H9 (cell line): Measurements from ENCODE around the gene SERTAD1. TPM values are rescaled to one million over a fixed set of nuclear protein-coding genes. Genes with fewer than 3 reads are reported as not detected.
"Not testable (repeated sequence)": the region's sequence is repeated elsewhere in the genome, so short reads cannot be mapped to it uniquely, and the experiment has no call there.

Experiments used
- DNase-seq: peaks from one replicate; pipeline ENCODE4 v3.0.0-alpha.2; 2017
- H2AFZ ChIP-seq: one replicate; pipeline ENCODE4 v1.6.1; 2013; ENCODE audit warnings: mild to moderate bottlenecking, low read length, control low read depth, moderate library complexity
- H2AK5ac ChIP-seq: 2 replicates; pipeline ENCODE4 v1.6.1; 2013; ENCODE audit warnings: low read length, control low read depth, mixed read lengths; ENCODE audit not compliant: insufficient read length
- H2BK120ac ChIP-seq: one replicate; pipeline ENCODE4 v1.6.1; 2013; ENCODE audit warnings: low read depth, mild to moderate bottlenecking, low read length, control low read depth, inconsistent platforms; ENCODE audit not compliant: poor library complexity, severe bottlenecking
- H2BK12ac ChIP-seq: 2 replicates; pipeline ENCODE4 v1.6.1; 2013; ENCODE audit warnings: low read length, control low read depth, mixed read lengths, low read depth; ENCODE audit not compliant: insufficient read length
- H2BK15ac ChIP-seq: 2 replicates; pipeline ENCODE4 v1.6.1; 2013; ENCODE audit warnings: low read depth, low read length, control low read depth
- H2BK20ac ChIP-seq: one replicate; pipeline ENCODE4 v1.6.1; 2013; ENCODE audit warnings: low read depth, mild to moderate bottlenecking, low read length, control low read depth, inconsistent platforms; ENCODE audit not compliant: poor library complexity, severe bottlenecking
- H2BK5ac ChIP-seq: 2 replicates; pipeline ENCODE4 v1.6.1; 2013; ENCODE audit warnings: low read length, control low read depth, mixed read lengths; ENCODE audit not compliant: insufficient read length
- H3K14ac ChIP-seq: 2 replicates; pipeline ENCODE4 v1.6.1; 2013; ENCODE audit warnings: low read length, control low read depth; ENCODE audit not compliant: insufficient read depth
- H3K18ac ChIP-seq: 2 replicates; pipeline ENCODE4 v1.6.1; 2013; ENCODE audit warnings: low read depth, mild to moderate bottlenecking, mixed read lengths, low read length, control low read depth; ENCODE audit not compliant: insufficient read length
- H3K23ac ChIP-seq: 2 replicates; pipeline ENCODE4 v1.6.1; 2013; ENCODE audit warnings: low read length, control low read depth, mixed read lengths, low read depth; ENCODE audit not compliant: insufficient read length
- H3K23me2 ChIP-seq: 2 replicates; pipeline ENCODE4 v1.6.1; 2013; ENCODE audit warnings: low read depth, mild to moderate bottlenecking, mixed read lengths, low read length, control low read depth; ENCODE audit not compliant: insufficient read length, poor library complexity, severe bottlenecking
- H3K27ac ChIP-seq: 2 replicates; pipeline ENCODE4 v1.5.1; 2013; ENCODE audit warnings: low read length, control low read depth, mixed read lengths, low read depth; ENCODE audit not compliant: insufficient read length
- H3K27me3 ChIP-seq: 2 replicates; pipeline ENCODE4 v1.6.1; 2013; ENCODE audit warnings: low read length, control low read depth, inconsistent platforms; ENCODE audit not compliant: insufficient read depth
- H3K4ac ChIP-seq: 2 replicates; pipeline ENCODE4 v1.6.1; 2013; ENCODE audit warnings: low read depth, mild to moderate bottlenecking, control low read depth, inconsistent platforms, low read length, moderate library complexity
- H3K4me1 ChIP-seq: 2 replicates; pipeline ENCODE4 v1.6.1; 2013; ENCODE audit warnings: low read length, control low read depth, inconsistent platforms; ENCODE audit not compliant: insufficient read depth
- H3K4me2 ChIP-seq: 2 replicates; pipeline ENCODE4 v1.6.1; 2013; ENCODE audit warnings: low read length, control low read depth, mixed read lengths; ENCODE audit not compliant: insufficient read length, insufficient read depth
- H3K56ac ChIP-seq: 2 replicates; pipeline ENCODE4 v1.6.1; 2013; ENCODE audit warnings: low read depth, mild to moderate bottlenecking, mixed read lengths, low read length, control low read depth; ENCODE audit not compliant: insufficient read length
- H3K79me1 ChIP-seq: 2 replicates; pipeline ENCODE4 v1.6.1; 2013; ENCODE audit warnings: low read depth, mild to moderate bottlenecking, moderate library complexity, low read length, control low read depth, inconsistent platforms; ENCODE audit not compliant: insufficient read depth, poor library complexity, severe bottlenecking
- H3K79me2 ChIP-seq: 2 replicates; pipeline ENCODE4 v1.6.1; 2013; ENCODE audit warnings: low read length, control low read depth, inconsistent platforms; ENCODE audit not compliant: insufficient read depth
- H3K9ac ChIP-seq: 2 replicates; pipeline ENCODE4 v1.6.1; 2013; ENCODE audit warnings: low read length, control low read depth, mixed read lengths; ENCODE audit not compliant: insufficient read length; ENCODE audit errors: extremely low read depth
- H3K9me3 ChIP-seq: one replicate; pipeline ENCODE4 v1.6.1; 2013; ENCODE audit warnings: low read depth, low read length, inconsistent platforms; ENCODE audit not compliant: control insufficient read depth
- H3T11ph ChIP-seq: one replicate; pipeline ENCODE4 v1.6.1; 2013; ENCODE audit warnings: mild to moderate bottlenecking, low read length, control low read depth, inconsistent platforms
- H4K20me1 ChIP-seq: one replicate; pipeline ENCODE4 v1.6.1; 2013; ENCODE audit not compliant: control insufficient read depth, insufficient read length, insufficient read depth
- H4K5ac ChIP-seq: 2 replicates; pipeline ENCODE4 v1.6.1; 2013; ENCODE audit warnings: low read depth, mild to moderate bottlenecking, mixed read lengths, low read length, control low read depth; ENCODE audit not compliant: insufficient read length
- H4K8ac ChIP-seq: replicated peaks from 2 replicates; pipeline ENCODE4 v1.6.1; 2013; ENCODE audit warnings: low read length, control low read depth, mixed read lengths, low read depth; ENCODE audit not compliant: insufficient read length
- H4K91ac ChIP-seq: 2 replicates; pipeline ENCODE4 v1.6.1; 2013; ENCODE audit warnings: low read depth, mild to moderate bottlenecking, moderate library complexity, mixed read lengths, low read length, control low read depth; ENCODE audit not compliant: insufficient read length
- H3K27ac Mint-ChIP-seq, 3 experiments: 2 replicates in 2 of 3; 3 replicates in 1 of 3; pipeline ENCODE4 v1.8.0; 2020 to 2021; ENCODE audit warnings: mixed read lengths in 3 of 3, mild to moderate bottlenecking in 1 of 3, moderate library complexity in 1 of 3
- H3K27me3 Mint-ChIP-seq: 2 replicates; pipeline ENCODE4 v1.8.0; 2021; ENCODE audit warnings: low read depth, mild to moderate bottlenecking, moderate library complexity, mixed read lengths
- H3K36me3 Mint-ChIP-seq, 3 experiments: 2 replicates in 2 of 3; 3 replicates in 1 of 3; pipeline ENCODE4 v1.8.0; 2020 to 2021; ENCODE audit warnings: low read depth in 3 of 3, mixed read lengths in 3 of 3; ENCODE audit not compliant: insufficient read depth in 1 of 3
- H3K4me1 Mint-ChIP-seq, 2 experiments: 2 replicates each; pipeline ENCODE4 v1.8.0; 2020; ENCODE audit warnings: mixed read lengths in 2 of 2
- H3K4me3 Mint-ChIP-seq, 2 experiments: 2 replicates in 1 of 2; 3 replicates in 1 of 2; pipeline ENCODE4 v1.8.0; 2020 to 2021; ENCODE audit warnings: mild to moderate bottlenecking in 2 of 2, mixed read lengths in 2 of 2, moderate library complexity in 1 of 2
- H3K9me3 Mint-ChIP-seq, 2 experiments: 2 replicates in 1 of 2; 3 replicates in 1 of 2; pipeline ENCODE4 v1.8.0; 2020; ENCODE audit warnings: mild to moderate bottlenecking in 2 of 2, mixed read lengths in 2 of 2, moderate library complexity in 1 of 2
- WGBS: extraction: QIAGEN DNeasy Blood & Tissue Kit; methylation state at CpG from one replicate; pipeline ENCODE4 v1.1.7; 2013; ENCODE audit warnings: missing lambda C conversion rate, low lambda C conversion rate, mixed read lengths; ENCODE audit not compliant: insufficient read length; ENCODE audit errors: extremely low coverage; 5-methylcytosine and 5-hydroxymethylcytosine counted together
- total RNA-seq: library from RNA; stranded (reverse); gene quantifications from 2 replicates; pipeline ENCODE4 v1.2.1, GENCODE V29; 2021

SERTAD1 gene
- total RNA-seq, 1 experiment from 2014 or later: 7.9 TPM

- no CpG with 5 or more reads among the region's 7 CpGs for WGBS
- H3K56ac ChIP-seq, H2AFZ ChIP-seq, H3T11ph ChIP-seq, DNase-seq, H3K14ac ChIP-seq, H3K9ac ChIP-seq, H3K4me2 ChIP-seq, H2BK12ac ChIP-seq, H3K23ac ChIP-seq, H3K27ac ChIP-seq, H3K27me3 Mint-ChIP-seq, H2BK5ac ChIP-seq, H3K79me2 ChIP-seq, H3K9me3 Mint-ChIP-seq, H2BK15ac ChIP-seq, H4K91ac ChIP-seq, H4K5ac ChIP-seq, H3K9me3 ChIP-seq, H4K20me1 ChIP-seq, H3K18ac ChIP-seq, H3K27me3 ChIP-seq, H3K36me3 Mint-ChIP-seq, H3K79me1 ChIP-seq, H3K4ac ChIP-seq, H3K4me1 ChIP-seq, H4K8ac ChIP-seq, H2BK20ac ChIP-seq, H2BK120ac ChIP-seq, H2AK5ac ChIP-seq: not testable (repeated sequence)
- peaks cover 13% of the 10 kb centered on the region for H3K23me2 ChIP-seq
- H3K4me1 Mint-ChIP-seq: peaks cover 12 to 21% of the 10 kb centered on the region in 2 experiments
- peak overlapping the region in 1 of 3 experiments; percentile 22; a peak in 1 of 7 replicates for H3K27ac Mint-ChIP-seq
- peak overlapping the region in 1 of 2 experiments; percentile 26; a peak in 1 of 5 replicates for H3K4me3 Mint-ChIP-seq
Measured at GRCh38 chr19:40428197-40428596, 2.4 kb upstream of the SERTAD1 start.
